ENCODE measurements around the gene EMD.
"Not testable (repeated sequence)": the region's sequence is repeated elsewhere in the genome, so short reads cannot be mapped to it uniquely, and the experiment has no call there.

- not testable (repeated sequence) for TF ChIP-seq CTCF (IDR thresholded peaks at IDR 0.05); ZFX (IDR thresholded peaks at IDR 0.05; ENCODE audit: borderline replicate concordance)
Observed at GRCh38 chrX:154396363-154396762, 17.3 kb downstream of the EMD start.
